GM12878 (cell line): ENCODE results near the gene TRAP1. TPM values are rescaled to one million over a fixed set of nuclear protein-coding genes. Genes with fewer than 3 reads are reported as not detected.

ENCODE experiments used
- ATAC-seq: fragments of 200-7000 bp; cut with Tn5 transposase; 3 replicates; pipeline ENCODE4 v1.9.1; 2020; ENCODE audit warnings: mild to moderate bottlenecking, moderate library complexity
- BruUV-seq: library from RNA; stranded (reverse); fragments of 400-500 nt; replicated peaks from 2 replicates; lab custom pipeline; 2021; lab: Mats Ljungman, UMichigan
- CTCF ChIA-PET: fragments of 300-600 bp; sonication (Branson Sonifier 250); formaldehyde crosslinking; extraction: SDS; loops from one replicate; lab custom pipeline; 2021; ENCODE audit warnings: inconsistent platforms; lab: Yijun Ruan, JAX
- POLR2A ChIA-PET: fragments of 350-600 bp; formaldehyde crosslinking; extraction: SDS; loops from one replicate; lab custom pipeline; 2021; ENCODE audit warnings: inconsistent platforms; lab: Charles Lee
- RAD21 ChIA-PET: fragments of 300-600 bp; sonication (Branson Sonifier 250); formaldehyde crosslinking; loops from one replicate; lab custom pipeline; 2023; ENCODE audit warnings: antibody characterized with exemption; ENCODE audit not compliant: unreplicated experiment; lab: Charles Lee
- SMC1A ChIA-PET: fragments of 300-600 bp; sonication (Branson Sonifier 250); formaldehyde crosslinking; loops from one replicate; lab custom pipeline; 2023; ENCODE audit not compliant: unreplicated experiment, uncharacterized antibody; lab: Charles Lee
- DNase-seq: peaks from one replicate; pipeline ENCODE4 v3.0.0-alpha.2; 2011; ENCODE audit warnings: low read depth, low spot score
- FAIRE-seq: peaks from 3 replicates; lab custom pipeline; 2011; peaks lifted over from hg19 to GRCh38; lab: Jason Lieb, UNC
- H2AFZ ChIP-seq: 2 replicates; pipeline ENCODE4 v1.6.0; 2011; ENCODE audit warnings: low read depth, low read length, control low read depth; ENCODE audit not compliant: control insufficient read depth
- H3K27ac ChIP-seq: 2 replicates; pipeline ENCODE4 v1.5.1; 2011; ENCODE audit warnings: control low read depth; ENCODE audit not compliant: control insufficient read depth, insufficient read depth
- H3K27me3 ChIP-seq, 2 experiments: replicated peaks in 1 of 2; 2 replicates each; pipeline versions ENCODE4 v1.6.0 to v1.6.1; 2011; ENCODE audit warnings: low read length in 1 of 2; ENCODE audit not compliant: control insufficient read depth in 2 of 2, insufficient read depth in 2 of 2
- H3K36me3 ChIP-seq, 2 experiments: 2 replicates each; pipeline ENCODE4 v1.5.1; 2011; ENCODE audit warnings: low read length in 1 of 2; ENCODE audit not compliant: control insufficient read depth in 2 of 2, insufficient read depth in 2 of 2
- H3K4me1 ChIP-seq: 2 replicates; pipeline ENCODE4 v1.6.1; 2011; ENCODE audit warnings: mild to moderate bottlenecking, low read length, moderate library complexity, mixed read lengths; ENCODE audit not compliant: control insufficient read depth, insufficient read depth
- H3K4me2 ChIP-seq: 2 replicates; pipeline ENCODE4 v1.6.0; 2011; ENCODE audit warnings: control low read depth; ENCODE audit not compliant: control insufficient read depth, insufficient read depth
- H3K4me3 ChIP-seq: fragments of 200-600 bp; sonication (generic); 2 replicates; pipeline ENCODE4 v1.5.1; 2016
- H3K79me2 ChIP-seq: 2 replicates; pipeline ENCODE4 v1.6.0; 2011; ENCODE audit warnings: low read length; ENCODE audit not compliant: control insufficient read depth, insufficient read depth
- H3K9ac ChIP-seq: 2 replicates; pipeline ENCODE4 v1.8.0; 2011; ENCODE audit warnings: low read length, control low read depth, mixed read lengths; ENCODE audit not compliant: control insufficient read depth, insufficient read depth
- H3K9me3 ChIP-seq: replicated peaks from 3 replicates; pipeline ENCODE4 v1.5.1; 2011; ENCODE audit warnings: mild to moderate bottlenecking, low read length; ENCODE audit not compliant: control insufficient read depth, insufficient read depth
- H4K20me1 ChIP-seq: 2 replicates; pipeline ENCODE4 v1.6.0; 2011; ENCODE audit not compliant: control insufficient read depth, insufficient read depth
- ASH2L ChIP-seq: fragments of 300-600, 200-600 bp; sonication (generic); IDR thresholded peaks from 2 replicates; pipeline ENCODE4 v1.6.1; 2017; ENCODE audit warnings: low read depth, mild to moderate bottlenecking, borderline replicate concordance
- BMI1 ChIP-seq: fragments of 450-650 bp; IDR thresholded peaks from 2 replicates; pipeline ENCODE4 v1.6.1; 2016; ENCODE audit warnings: mild to moderate bottlenecking, moderate library complexity, borderline replicate concordance
- CBX3 ChIP-seq: fragments of 200-600 bp; sonication (generic); IDR thresholded peaks from 2 replicates; pipeline ENCODE4 v1.6.1; 2016; ENCODE audit warnings: low read depth, borderline replicate concordance
- SKIL ChIP-seq: fragments of 450-650 bp; IDR thresholded peaks from 2 replicates; pipeline ENCODE4 v1.6.1; 2017; ENCODE audit warnings: mild to moderate bottlenecking, low read depth, inconsistent platforms; ENCODE audit not compliant: poor library complexity, severe bottlenecking
- SPI1 ChIP-seq: IDR thresholded peaks from 2 replicates; pipeline ENCODE4 v1.6.1; 2011; ENCODE audit warnings: low read depth, mild to moderate bottlenecking, low read length, moderate library complexity, borderline replicate concordance; ENCODE audit not compliant: insufficient read depth
- SUPT20H ChIP-seq: IDR thresholded peaks from 2 replicates; pipeline ENCODE4 v1.6.1; 2011; ENCODE audit warnings: low read depth, mild to moderate bottlenecking, low read length, moderate library complexity, borderline replicate concordance; ENCODE audit not compliant: control insufficient read depth
- WGBS: methylation state at CpG from one replicate; pipeline ENCODE4 v1.1.6; 2016; ENCODE audit warnings: low lambda C conversion rate; ENCODE audit not compliant: insufficient replicate concordance, insufficient coverage; ENCODE audit errors: missing lambda C conversion rate; 5-methylcytosine and 5-hydroxymethylcytosine counted together
- in situ Hi-C: fragments of 300-500 bp; cut with MboI; formaldehyde crosslinking; loops from 9 replicates; pipeline ENCODE4 v1.14.3; 2018; ENCODE audit warnings: mixed read lengths
- intact Hi-C: fragments of 100-400 bp; cut with micrococcal nuclease; formaldehyde crosslinking; loops from one replicate; pipeline ENCODE4 v1.14.2; 2022; ENCODE audit not compliant: unreplicated experiment
- polyA plus RNA-seq, 11 experiments: library from polyadenylated mRNA; depleted of rRNA in 4 of 11; unstranded in 6 of 11; stranded (reverse) in 5 of 11; fragments of >200 nt; fragmentation: Nextera tagmentation in 4 of 11; fragmentation: Illumina TruSeq in 1 of 11; extraction: Ambion mirVana in 4 of 11; extraction: Trizol in 1 of 11; gene quantifications; 1 replicate in 1 of 11; 2 replicates in 10 of 11; pipeline versions ENCODE4 v1.2.1 to v1.2.3, GENCODE V29; 2011 to 2016; ENCODE audit warnings: inconsistent platforms in 2 of 11, missing spikeins in 2 of 11, low read depth in 1 of 11
- total RNA-seq, 4 experiments: library from RNA; depleted of rRNA in 3 of 4; stranded (reverse); fragments of >200 nt in 3 of 4; fragmentation: Illumina TruSeq in 1 of 4; extraction: Trizol in 1 of 4; gene quantifications; 2 replicates each; pipeline versions ENCODE4 v1.2.1 to v1.2.3, GENCODE V29; 2013 to 2021

Gene TRAP1
- total and polyA plus RNA-seq, 10 of the 15 experiments (the other 5 are each of a cell fraction or from before 2014, with no cell fraction given), result 16.3 to 442 (median 241) TPM

DNA sequence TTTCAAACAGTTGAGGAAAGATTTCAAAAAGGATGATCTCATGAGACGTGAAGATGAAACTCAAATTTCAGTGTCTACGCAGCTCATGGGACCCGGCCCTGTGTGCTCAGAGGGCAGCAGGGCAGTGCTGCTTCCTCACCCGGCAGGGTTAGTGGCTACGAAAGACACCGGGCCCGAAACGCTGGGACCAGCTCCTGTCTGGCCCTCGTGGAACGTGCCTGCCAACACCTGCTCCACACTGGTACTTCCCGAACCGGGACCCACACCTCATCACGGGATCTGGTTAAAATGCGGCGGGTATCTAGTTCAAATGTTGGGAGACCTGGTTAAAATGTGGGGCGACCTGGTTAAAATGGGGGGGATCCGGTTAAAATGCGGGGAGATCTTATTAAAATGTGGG is 44.1 kb downstream of the TRAP1 start:
- Histone ChIP-seq H3K79me2 (no peaks in the 10 kb centered on the region), H3K4me1 (no peaks in the 10 kb centered on the region), H3K4me2 (no peak overlapping the region), H2AFZ (no peak overlapping the region), H3K27ac (no peak overlapping the region), H3K9ac (no peak overlapping the region), H3K36me3 (peaks cover 18 to 40% of the 10 kb centered on the region in 2 experiments; a peak in 3 of 4 replicates), H4K20me1 (no peaks in the 10 kb centered on the region; the same call in 1 of the 2 replicates), H3K9me3 (no peaks in the 10 kb centered on the region), H3K4me3 (no peak overlapping the region), H3K27me3 (no peaks in the 10 kb centered on the region)
- DNase-seq (no peak), ATAC-seq (no peak), FAIRE-seq (no peak)
- 94% methylated on average over 18 of the region's 18 CpGs for WGBS
- ChIA-PET POLR2A (no interaction called here), SMC1A (no interaction called here), CTCF (no interaction called here), RAD21 (no interaction called here)
- no peak for TF ChIP-seq SKIL
- no peak for TF ChIP-seq SUPT20H
- TF ChIP-seq BMI1, result no peak
- no peak for TF ChIP-seq ASH2L
- no peak for TF ChIP-seq SPI1
- no peak for TF ChIP-seq CBX3
- in situ Hi-C loops, result no loop called here
- BruUV-seq, result no TSS peak
- intact Hi-C loops, result no loop called here
